Osteocyte (in vitro differentiated cells): ENCODE data around the gene RIMS4. TPM values are rescaled to one million over a fixed set of nuclear protein-coding genes. Genes with fewer than 3 reads are reported as not detected.

Experiments used
- DNase-seq: peaks from one replicate; pipeline ENCODE4 v3.0.0; 2021; ENCODE audit warnings: mixed read lengths; ENCODE audit not compliant: unreplicated experiment; ENCODE audit errors: extremely low spot score
- H3K27ac Mint-ChIP-seq: one replicate; pipeline ENCODE4 v1.8.0; 2021; ENCODE audit warnings: mild to moderate bottlenecking, mixed read lengths; ENCODE audit not compliant: unreplicated experiment
- H3K27me3 Mint-ChIP-seq: one replicate; pipeline ENCODE4 v1.8.0; 2021; ENCODE audit warnings: mixed read lengths; ENCODE audit not compliant: unreplicated experiment
- H3K36me3 Mint-ChIP-seq: one replicate; pipeline ENCODE4 v1.8.0; 2021; ENCODE audit warnings: mixed read lengths; ENCODE audit not compliant: unreplicated experiment
- H3K4me1 Mint-ChIP-seq: one replicate; pipeline ENCODE4 v1.8.0; 2021; ENCODE audit warnings: mixed read lengths; ENCODE audit not compliant: unreplicated experiment
- H3K4me3 Mint-ChIP-seq: one replicate; pipeline ENCODE4 v1.8.0; 2021; ENCODE audit warnings: mild to moderate bottlenecking, moderate library complexity, mixed read lengths; ENCODE audit not compliant: unreplicated experiment
- H3K9me3 Mint-ChIP-seq: one replicate; pipeline ENCODE4 v1.8.0; 2021; ENCODE audit warnings: mixed read lengths; ENCODE audit not compliant: unreplicated experiment
- total RNA-seq: library from RNA; stranded (reverse); gene quantifications from 2 replicates; pipeline ENCODE4 v1.2.1, GENCODE V29; 2021
- TF ChIP-seq, protein P1 (sequence below): fragments of 200-600 bp; sonication (generic); IDR thresholded peaks from 2 replicates; pipeline ENCODE4 v1.5.0; 2021; ENCODE audit warnings: antibody characterized with exemption, mild to moderate bottlenecking, moderate library complexity

Gene RIMS4
- total RNA-seq, 1 donor from 2014 or later, result 0.75 TPM

DNA sequence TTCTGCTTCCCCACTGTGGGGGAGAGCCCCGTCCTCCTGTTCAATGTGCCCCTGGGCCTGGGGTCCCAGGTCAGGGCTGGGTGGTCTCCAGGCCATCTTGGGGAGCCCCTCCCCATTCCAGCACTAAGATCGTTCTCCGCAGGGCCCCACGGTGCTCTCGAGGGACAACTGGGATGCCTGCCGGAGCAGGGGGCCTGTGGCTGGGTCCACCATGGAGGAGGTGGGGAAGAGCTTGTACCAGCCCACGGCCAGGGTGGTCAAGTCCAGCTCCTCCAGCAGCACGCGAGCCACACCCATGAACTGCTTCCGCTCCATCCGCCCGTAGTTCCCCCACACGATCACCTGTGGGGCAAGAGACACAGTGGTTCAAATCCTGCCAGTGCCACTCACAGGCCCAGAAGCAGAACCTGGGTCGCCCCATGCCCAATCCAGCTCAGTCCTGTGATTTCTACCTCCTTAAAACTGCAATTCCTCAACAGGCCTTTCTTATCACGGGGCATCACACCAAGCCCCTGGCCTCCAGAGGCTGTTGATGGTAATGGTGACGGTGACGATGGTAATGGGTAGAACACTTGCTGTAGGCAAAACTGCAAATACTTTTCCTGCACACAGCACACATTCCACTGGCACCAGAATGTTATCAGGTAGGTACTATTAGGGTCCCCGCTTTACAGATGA, 54.2 kb downstream of the RIMS4 start:
- no peak overlapping the region for H3K27ac Mint-ChIP-seq

GRCh38 chr20:44754554-44754953, 55.8 kb downstream of the RIMS4 start:
- DNase-seq, result no peak
- TF ChIP-seq, protein P1, sequence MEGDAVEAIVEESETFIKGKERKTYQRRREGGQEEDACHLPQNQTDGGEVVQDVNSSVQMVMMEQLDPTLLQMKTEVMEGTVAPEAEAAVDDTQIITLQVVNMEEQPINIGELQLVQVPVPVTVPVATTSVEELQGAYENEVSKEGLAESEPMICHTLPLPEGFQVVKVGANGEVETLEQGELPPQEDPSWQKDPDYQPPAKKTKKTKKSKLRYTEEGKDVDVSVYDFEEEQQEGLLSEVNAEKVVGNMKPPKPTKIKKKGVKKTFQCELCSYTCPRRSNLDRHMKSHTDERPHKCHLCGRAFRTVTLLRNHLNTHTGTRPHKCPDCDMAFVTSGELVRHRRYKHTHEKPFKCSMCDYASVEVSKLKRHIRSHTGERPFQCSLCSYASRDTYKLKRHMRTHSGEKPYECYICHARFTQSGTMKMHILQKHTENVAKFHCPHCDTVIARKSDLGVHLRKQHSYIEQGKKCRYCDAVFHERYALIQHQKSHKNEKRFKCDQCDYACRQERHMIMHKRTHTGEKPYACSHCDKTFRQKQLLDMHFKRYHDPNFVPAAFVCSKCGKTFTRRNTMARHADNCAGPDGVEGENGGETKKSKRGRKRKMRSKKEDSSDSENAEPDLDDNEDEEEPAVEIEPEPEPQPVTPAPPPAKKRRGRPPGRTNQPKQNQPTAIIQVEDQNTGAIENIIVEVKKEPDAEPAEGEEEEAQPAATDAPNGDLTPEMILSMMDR, result no peak
- Mint-ChIP-seq H3K27me3 (peaks cover 17% of the 10 kb centered on the region), H3K9me3 (no peaks in the 10 kb centered on the region), H3K36me3 (no peaks in the 10 kb centered on the region), H3K27ac (no peak overlapping the region), H3K4me1 (no peaks in the 10 kb centered on the region), H3K4me3 (no peak overlapping the region)

More for the DNA sequence above, 54.2 kb downstream of the RIMS4 start:
- Mint-ChIP-seq H3K4me3 (no peak overlapping the region), H3K9me3 (no peaks in the 10 kb centered on the region), H3K36me3 (no peaks in the 10 kb centered on the region), H3K4me1 (no peaks in the 10 kb centered on the region), H3K27me3 (peaks cover 26% of the 10 kb centered on the region)
- TF ChIP-seq, protein P1, result no peak
- DNase-seq, result no peak

- no peak for DNase-seq
- H3K4me1 Mint-ChIP-seq, result peaks cover 7% of the 10 kb centered on the region
- H3K27ac Mint-ChIP-seq, result no peak overlapping the region
- TF ChIP-seq, protein P1, result no peak
- H3K4me3 Mint-ChIP-seq, result no peak overlapping the region
- no peaks in the 10 kb centered on the region for H3K36me3 Mint-ChIP-seq
- H3K9me3 Mint-ChIP-seq, result no peaks in the 10 kb centered on the region
- H3K27me3 Mint-ChIP-seq, result peaks cover 5% of the 10 kb centered on the region
These were observed 58.0 kb downstream of the RIMS4 start for GRCh38 chr20:44752099-44752931.

GRCh38 chr20:44750081-44750805, 60.1 kb downstream of the RIMS4 start:
- Mint-ChIP-seq H3K4me1 (peaks cover 19% of the 10 kb centered on the region), H3K9me3 (no peaks in the 10 kb centered on the region), H3K4me3 (no peak overlapping the region), H3K27ac (no peak overlapping the region), H3K36me3 (no peaks in the 10 kb centered on the region), H3K27me3 (peaks cover 3% of the 10 kb centered on the region)
- no peak for DNase-seq
- TF ChIP-seq, protein P1, result no peak

DNA sequence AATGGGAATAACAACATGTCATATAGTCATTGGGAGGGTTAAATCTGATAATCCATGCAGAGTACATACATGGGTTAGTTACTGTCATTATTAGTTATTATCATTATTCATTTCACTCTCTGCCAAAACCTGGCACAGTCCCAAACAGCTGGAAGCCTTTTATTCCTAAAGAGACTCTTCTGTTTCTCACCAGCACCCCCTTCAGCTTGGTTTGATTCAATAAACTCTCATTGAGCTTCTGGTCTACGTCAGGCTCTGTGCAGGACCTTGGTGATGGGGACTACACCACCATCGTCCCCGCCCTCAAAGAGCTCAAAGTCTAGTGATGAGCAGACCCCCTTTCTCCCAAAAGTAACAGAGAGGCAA, 62.4 kb downstream of the RIMS4 start:
- no peak for DNase-seq
- H3K36me3 Mint-ChIP-seq, result no peaks in the 10 kb centered on the region
- H3K9me3 Mint-ChIP-seq, result no peaks in the 10 kb centered on the region
- H3K4me1 Mint-ChIP-seq, result peaks cover 23% of the 10 kb centered on the region
- no peaks in the 10 kb centered on the region for H3K27me3 Mint-ChIP-seq
- peak overlapping the region; percentile 75 for H3K4me3 Mint-ChIP-seq
- TF ChIP-seq, protein P1, result no peak
- no peak overlapping the region for H3K27ac Mint-ChIP-seq
